Fibroblast of skin of right quadriceps (primary cell): ENCODE data around the gene AMPD2.

ENCODE experiments used
- DNase-seq: peaks from one replicate; pipeline ENCODE4 v3.0.0-alpha.2; 2013

Gene AMPD2

DNA sequence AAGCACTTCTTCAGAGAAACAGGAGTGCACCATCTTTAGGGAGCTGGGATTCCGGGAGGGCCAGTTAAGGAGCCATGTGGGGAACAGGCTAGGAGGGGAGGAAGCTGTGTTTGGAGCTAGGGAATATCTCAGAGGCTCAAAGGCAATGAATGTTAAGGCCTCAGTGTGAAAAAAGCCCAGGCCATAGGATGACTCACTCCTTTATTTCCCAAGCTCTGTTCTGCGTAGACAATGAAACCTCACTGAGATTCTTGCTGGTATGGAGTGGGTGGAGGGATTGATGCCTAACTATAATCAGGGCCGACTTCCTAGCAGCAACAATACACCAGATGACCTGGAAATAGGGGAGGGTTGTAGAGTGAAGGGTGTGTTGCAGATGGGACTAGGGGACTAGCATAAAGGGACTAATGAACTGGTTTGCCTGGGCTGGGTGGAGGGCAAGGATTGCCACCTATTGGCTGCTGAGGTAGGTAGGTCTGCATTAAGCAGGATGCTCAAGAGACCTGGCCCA lies 2.3 kb upstream of the AMPD2 start:
- peak; percentile 90 for DNase-seq

GRCh38 chr1:109618661-109619575 lies 719 bp upstream of the AMPD2 start:
- DNase-seq, result no peak

GRCh38 chr1:109620401-109620791 lies 759 bp downstream of the AMPD2 start:
- DNase-seq, result peak; percentile 77

GRCh38 chr1:109620841-109621286 lies 1.2 kb downstream of the AMPD2 start:
- DNase-seq, result peak; percentile 96

DNA sequence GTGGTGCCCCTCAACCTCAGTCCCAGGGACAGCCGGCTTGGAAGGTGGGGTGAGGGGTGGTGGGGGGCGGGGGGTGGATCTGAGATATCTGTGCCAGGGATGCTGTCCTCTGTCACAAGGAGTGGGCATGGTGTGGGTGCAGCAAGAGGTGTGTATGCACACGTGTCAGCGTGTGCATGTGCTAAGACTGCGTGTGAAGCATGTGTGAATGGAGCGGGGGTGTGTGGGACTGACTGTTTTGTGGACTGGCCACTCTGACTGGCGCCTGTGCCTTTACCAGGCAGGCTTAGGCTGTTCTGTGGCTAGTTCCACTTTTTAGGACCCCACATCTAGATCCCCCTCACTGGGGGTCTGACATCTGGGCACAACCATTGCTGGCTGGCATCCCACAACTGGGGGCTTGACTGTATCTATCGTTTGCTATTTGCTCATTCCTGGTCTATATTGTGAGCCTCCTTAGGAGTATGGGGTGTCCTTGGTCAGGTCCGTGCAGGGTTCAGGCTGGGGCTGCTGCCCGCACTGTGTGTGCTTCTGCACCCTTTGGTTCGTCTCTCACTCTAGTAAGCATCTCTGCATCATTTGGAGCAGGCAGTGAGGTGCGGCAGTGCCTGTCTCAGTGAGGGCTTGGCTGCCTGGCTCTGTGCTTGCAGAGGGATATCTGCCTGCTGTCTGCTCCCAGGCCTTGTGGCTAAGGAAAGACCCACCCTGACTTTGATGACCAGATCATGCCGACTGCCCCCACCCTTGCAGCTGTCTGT lies 1.9 kb downstream of the AMPD2 start:
- no peak for DNase-seq

DNA sequence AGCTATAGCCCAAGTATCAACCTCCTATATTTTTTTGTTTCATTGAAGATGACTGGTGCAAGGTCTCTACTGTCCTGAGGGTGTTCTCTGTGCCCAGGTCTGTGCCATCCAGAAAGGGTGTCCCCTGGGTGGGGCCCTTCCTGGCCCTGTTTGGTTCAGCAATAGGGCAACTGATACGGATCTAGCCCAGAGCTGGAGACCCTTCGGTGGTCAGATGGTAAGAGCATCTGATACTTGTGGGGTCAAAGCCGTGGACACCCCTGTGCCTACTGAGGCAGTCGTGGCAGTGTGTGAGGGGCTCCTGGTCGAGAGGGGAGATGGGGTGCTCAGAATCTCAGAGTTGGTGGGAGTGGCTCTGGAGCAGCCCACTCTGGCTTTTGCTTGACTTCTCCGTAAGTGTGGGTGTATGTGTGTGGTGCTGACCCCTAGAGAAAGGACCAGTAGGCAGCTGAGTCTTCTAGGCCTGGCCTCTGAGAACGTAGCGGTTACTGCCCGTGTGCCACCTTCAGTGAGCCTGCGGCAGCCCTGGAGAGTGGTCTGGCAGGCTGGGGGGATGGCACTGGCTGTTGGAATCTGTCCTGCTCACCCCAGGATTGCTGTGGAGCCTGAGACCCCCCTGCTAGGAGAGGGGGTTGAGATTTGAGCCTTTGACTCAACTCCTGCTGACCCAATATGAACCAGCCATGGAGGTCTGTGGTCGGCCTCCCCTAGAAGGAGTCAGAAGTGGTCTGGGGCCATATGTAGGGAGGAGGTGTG lies 2.7 kb downstream of the AMPD2 start:
- DNase-seq, result no peak

DNA sequence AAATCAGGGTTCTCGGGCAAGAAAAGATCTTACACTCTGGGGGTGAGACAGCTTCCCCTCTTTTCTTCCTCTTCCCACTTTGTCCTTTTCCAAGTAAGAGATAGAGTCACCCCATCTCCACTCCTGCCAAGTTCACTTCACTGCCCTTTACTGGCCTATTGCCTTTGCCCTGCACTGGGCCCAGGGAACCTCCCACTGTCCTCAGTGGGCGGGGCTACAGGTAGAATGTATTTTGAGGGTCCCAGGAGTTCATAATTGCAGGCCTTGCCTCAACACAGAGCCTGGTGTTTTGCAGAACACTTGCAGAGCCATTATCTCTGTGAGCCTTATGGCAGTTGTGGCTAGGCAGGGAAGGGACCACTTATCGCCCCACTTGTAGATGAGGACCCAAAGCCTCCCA lies 3.3 kb downstream of the AMPD2 start:
- DNase-seq, result no peak

GRCh38 chr1:109623601-109624161 lies 4.0 kb downstream of the AMPD2 start:
- DNase-seq, result no peak

- no peak for DNase-seq
Observed at GRCh38 chr1:109624201-109625010, 4.8 kb downstream of the AMPD2 start.

DNA sequence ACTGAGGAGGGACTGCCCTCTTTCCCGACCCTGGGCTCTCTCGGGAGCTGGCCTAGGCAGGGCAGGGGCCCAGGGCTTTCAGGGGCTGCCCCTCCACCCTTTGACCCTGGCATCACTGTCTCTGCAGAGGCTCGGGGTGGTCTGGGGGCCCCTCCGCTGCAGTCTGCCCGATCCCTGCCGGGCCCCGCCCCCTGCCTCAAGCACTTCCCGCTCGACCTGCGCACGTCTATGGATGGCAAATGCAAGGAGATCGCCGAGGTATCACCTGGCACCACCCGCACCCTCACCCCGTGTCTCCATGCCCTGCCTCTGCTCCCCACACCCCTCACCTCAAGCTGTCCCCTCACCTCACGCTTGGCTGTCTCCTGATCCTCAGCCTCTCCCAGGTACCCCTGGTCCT lies 5.5 kb downstream of the AMPD2 start:
- DNase-seq, result no peak

- DNase-seq, result no peak
Observed at GRCh38 chr1:109625601-109626560, 6.2 kb downstream of the AMPD2 start.

- DNase-seq, result no peak
Observed at GRCh38 chr1:109626682-109627408, 7.2 kb downstream of the AMPD2 start.

DNA sequence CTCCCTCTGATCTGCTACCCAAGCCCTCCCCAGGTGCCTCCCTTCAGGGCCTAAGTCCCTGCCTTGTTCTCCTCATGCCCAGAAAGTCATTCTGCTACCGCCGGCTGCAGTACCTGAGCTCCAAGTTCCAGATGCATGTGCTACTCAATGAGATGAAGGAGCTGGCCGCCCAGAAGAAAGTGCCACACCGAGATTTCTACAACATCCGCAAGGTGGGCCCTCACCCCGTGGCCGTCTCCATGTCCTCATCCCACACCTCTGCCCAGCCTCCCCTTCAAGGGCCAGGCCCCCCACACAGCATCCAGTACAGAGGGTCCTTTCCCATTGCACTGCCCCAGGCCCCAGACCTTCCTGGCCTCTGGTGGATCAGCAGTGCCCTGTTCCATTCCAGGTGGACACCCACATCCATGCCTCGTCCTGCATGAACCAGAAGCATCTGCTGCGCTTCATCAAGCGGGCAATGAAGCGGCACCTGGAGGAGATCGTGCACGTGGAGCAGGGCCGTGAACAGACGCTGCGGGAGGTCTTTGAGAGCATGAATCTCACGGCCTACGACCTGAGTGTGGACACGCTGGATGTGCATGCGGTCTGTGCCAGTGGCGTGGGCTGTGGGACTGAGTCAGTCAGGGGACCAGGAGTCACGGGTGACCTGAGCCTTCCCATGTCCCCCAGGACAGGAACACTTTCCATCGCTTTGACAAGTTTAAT lies 8.2 kb downstream of the AMPD2 start:
- no peak for DNase-seq

DNA sequence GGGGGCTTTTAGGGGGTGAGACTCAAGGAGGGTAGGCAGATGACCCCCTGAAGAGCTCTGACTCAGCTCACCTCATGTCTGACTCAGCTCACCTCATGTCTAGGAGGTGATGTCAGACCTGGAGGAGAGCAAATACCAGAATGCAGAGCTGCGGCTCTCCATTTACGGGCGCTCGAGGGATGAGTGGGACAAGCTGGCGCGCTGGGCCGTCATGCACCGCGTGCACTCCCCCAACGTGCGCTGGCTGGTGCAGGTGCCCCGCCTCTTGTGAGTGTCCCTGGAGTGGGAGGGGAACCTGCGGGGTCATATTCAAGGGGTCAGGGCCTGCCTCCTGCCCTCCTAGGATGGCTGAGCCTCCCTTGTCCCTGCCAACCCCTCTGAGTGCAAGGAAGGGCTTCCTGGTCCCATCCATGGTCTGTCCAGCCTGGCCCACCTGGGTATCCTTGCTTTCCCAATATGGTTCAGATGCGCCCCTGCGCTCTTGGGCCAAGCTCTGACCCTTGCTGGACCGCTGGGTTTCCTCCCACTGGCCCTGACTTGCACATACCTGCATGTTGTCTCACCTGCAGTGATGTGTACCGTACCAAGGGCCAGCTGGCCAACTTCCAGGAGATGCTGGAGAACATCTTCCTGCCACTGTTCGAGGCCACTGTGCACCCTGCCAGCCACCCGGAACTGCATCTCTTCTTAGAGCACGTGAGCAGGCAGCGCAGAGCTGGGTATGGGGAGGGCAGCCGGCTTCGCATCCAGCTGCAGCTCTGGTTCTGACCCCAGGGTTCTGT lies 9.1 kb downstream of the AMPD2 start:
- peak; percentile 53 for DNase-seq

DNA sequence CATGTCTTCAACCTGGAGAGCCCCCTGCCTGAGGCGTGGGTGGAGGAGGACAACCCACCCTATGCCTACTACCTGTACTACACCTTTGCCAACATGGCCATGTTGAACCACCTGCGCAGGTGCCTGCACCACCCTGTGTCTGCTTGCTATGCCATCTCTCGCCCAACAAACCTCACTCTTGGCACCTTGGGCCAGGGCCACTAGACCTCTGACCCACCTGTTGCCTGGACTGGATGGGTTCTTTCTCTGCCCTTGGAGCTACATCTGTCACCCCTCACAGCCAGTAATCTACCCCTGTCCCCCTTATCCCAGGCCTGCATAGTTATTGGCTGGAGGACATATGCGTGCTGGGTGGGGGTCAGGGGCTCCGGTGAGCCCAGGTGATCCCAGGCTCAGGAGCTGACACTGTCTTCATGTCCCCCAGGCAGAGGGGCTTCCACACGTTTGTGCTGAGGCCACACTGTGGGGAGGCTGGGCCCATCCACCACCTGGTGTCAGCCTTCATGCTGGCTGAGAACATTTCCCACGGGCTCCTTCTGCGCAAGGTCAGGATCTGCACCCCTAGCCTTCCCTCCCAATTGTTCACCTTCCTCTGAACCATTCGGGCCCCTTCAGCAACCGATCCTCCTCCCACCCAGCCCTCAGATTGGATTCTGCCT lies 9.9 kb downstream of the AMPD2 start:
- DNase-seq, result no peak

- DNase-seq, result no peak
Observed at GRCh38 chr1:109630081-109630897, 10.7 kb downstream of the AMPD2 start.
